HepG2 (cell line): ENCODE data around the gene TET2. TPM values are rescaled to one million over a fixed set of nuclear protein-coding genes. Genes with fewer than 3 reads are reported as not detected.

ENCODE experiments used
- CREM ChIP-seq, 2 experiments: sonication (generic) in 1 of 2; formaldehyde crosslinking in 1 of 2; IDR thresholded peaks; 2 replicates each; pipeline versions ENCODE4 v1.4.0 to v1.6.1; 2016 to 2020; ENCODE audit warnings: antibody characterized with exemption in 1 of 2, mild to moderate bottlenecking in 1 of 2, missing genetic modification reagents in 1 of 2
- GABPA ChIP-seq, 2 experiments: IDR thresholded peaks; 2 replicates each; pipeline ENCODE4 v1.6.1; 2011 to 2016; ENCODE audit warnings: low read depth in 2 of 2, low read length in 1 of 2, missing biosample characterization in 1 of 2, missing genetic modification characterization in 1 of 2
- HHEX ChIP-seq: IDR thresholded peaks from 2 replicates; pipeline ENCODE4 v1.6.1; 2016; ENCODE audit warnings: control low read depth
- HIVEP1 ChIP-seq: sonication (generic); formaldehyde crosslinking; IDR thresholded peaks from 2 replicates; pipeline ENCODE4 v1.4.0; 2020; ENCODE audit warnings: mild to moderate bottlenecking, missing genetic modification reagents
- KLF11 ChIP-seq: IDR thresholded peaks from 2 replicates; pipeline ENCODE4 v1.6.1; 2016; ENCODE audit warnings: missing compliant biosample characterization
- RFX5 ChIP-seq: IDR thresholded peaks from 2 replicates; pipeline ENCODE4 v1.6.1; 2011; ENCODE audit warnings: low read depth, low read length, improper control_type of control experiment
- SOX6 ChIP-seq, 2 experiments: fragments of 450-650 bp in 1 of 2; sonication (generic) in 1 of 2; formaldehyde crosslinking in 1 of 2; IDR thresholded peaks; 2 replicates each; pipeline versions ENCODE4 v1.4.0 to v1.6.1; 2017 to 2020; ENCODE audit warnings: antibody characterized with exemption in 1 of 2, mild to moderate bottlenecking in 1 of 2, missing genetic modification reagents in 1 of 2
- SP5 ChIP-seq: IDR thresholded peaks from 2 replicates; pipeline ENCODE4 v1.6.1; 2016; ENCODE audit warnings: low read depth, borderline replicate concordance
- TBP ChIP-seq: sonication (generic); formaldehyde crosslinking; IDR thresholded peaks from 2 replicates; pipeline ENCODE4 v1.5.0; 2020; ENCODE audit warnings: missing genetic modification reagents
- ZNF703 ChIP-seq: sonication (generic); formaldehyde crosslinking; IDR thresholded peaks from 2 replicates; pipeline ENCODE4 v1.5.1; 2020; ENCODE audit warnings: missing genetic modification reagents, mild to moderate bottlenecking, moderate library complexity, borderline replicate concordance
- ZNF781 ChIP-seq: sonication (generic); formaldehyde crosslinking; IDR thresholded peaks from 2 replicates; pipeline ENCODE4 v1.5.1; 2020; ENCODE audit warnings: borderline replicate concordance, mild to moderate bottlenecking, missing genetic modification reagents; ENCODE audit errors: not compliant biosample characterization
- polyA plus RNA-seq, 8 experiments: library from polyadenylated mRNA; depleted of rRNA in 3 of 8; stranded (reverse) in 7 of 8; unstranded in 1 of 8; fragments of >200 nt; fragmentation: Illumina TruSeq in 4 of 8; extraction: Trizol in 4 of 8; gene quantifications; 2 replicates each; pipeline versions ENCODE4 v1.2.1 to v1.2.3, GENCODE V29; 2011 to 2016; ENCODE audit warnings: low read depth in 4 of 8, missing spikeins in 1 of 8, mixed read lengths in 1 of 8; ENCODE audit not compliant: insufficient read depth in 1 of 8
- total RNA-seq, 5 experiments: library from RNA; depleted of rRNA; stranded (reverse); fragments of >200 nt; fragmentation: Illumina TruSeq; extraction: Trizol; gene quantifications; 2 replicates each; pipeline ENCODE4 v1.2.3, GENCODE V29; 2016; ENCODE audit warnings: low read depth in 1 of 5
- TF ChIP-seq, protein P1 (sequence below): sonication (generic); formaldehyde crosslinking; IDR thresholded peaks from 2 replicates; pipeline ENCODE4 v1.4.0; 2020; ENCODE audit warnings: missing genetic modification reagents
- TF ChIP-seq, protein P2 (sequence below): sonication (generic); formaldehyde crosslinking; conservative IDR thresholded peaks from 2 replicates; pipeline ENCODE4 v1.4.0; 2020; ENCODE audit warnings: missing genetic modification reagents
- TF ChIP-seq, protein P3 (sequence below): sonication (generic); formaldehyde crosslinking; IDR thresholded peaks from 2 replicates; pipeline ENCODE4 v1.4.0; 2020; ENCODE audit warnings: missing genetic modification reagents, borderline replicate concordance
- TF ChIP-seq, protein P4 (sequence below): sonication (generic); formaldehyde crosslinking; IDR thresholded peaks from 2 replicates; pipeline ENCODE4 v1.4.0; 2020; ENCODE audit warnings: missing genetic modification reagents
- TF ChIP-seq, protein P5 (sequence below): sonication (generic); formaldehyde crosslinking; IDR thresholded peaks from 2 replicates; pipeline ENCODE4 v1.5.1; 2020; ENCODE audit warnings: missing genetic modification reagents, mild to moderate bottlenecking, borderline replicate concordance
- TF ChIP-seq, protein P6 (sequence below): sonication (generic); formaldehyde crosslinking; conservative IDR thresholded peaks from 2 replicates; pipeline ENCODE4 v1.4.0; 2020; ENCODE audit warnings: missing genetic modification reagents

Gene TET2
- total and polyA plus RNA-seq, 2 of the 13 experiments (the other 11 are each of a cell fraction or from before 2014, with no cell fraction given), result 4.7 to 4.8 TPM

DNA sequence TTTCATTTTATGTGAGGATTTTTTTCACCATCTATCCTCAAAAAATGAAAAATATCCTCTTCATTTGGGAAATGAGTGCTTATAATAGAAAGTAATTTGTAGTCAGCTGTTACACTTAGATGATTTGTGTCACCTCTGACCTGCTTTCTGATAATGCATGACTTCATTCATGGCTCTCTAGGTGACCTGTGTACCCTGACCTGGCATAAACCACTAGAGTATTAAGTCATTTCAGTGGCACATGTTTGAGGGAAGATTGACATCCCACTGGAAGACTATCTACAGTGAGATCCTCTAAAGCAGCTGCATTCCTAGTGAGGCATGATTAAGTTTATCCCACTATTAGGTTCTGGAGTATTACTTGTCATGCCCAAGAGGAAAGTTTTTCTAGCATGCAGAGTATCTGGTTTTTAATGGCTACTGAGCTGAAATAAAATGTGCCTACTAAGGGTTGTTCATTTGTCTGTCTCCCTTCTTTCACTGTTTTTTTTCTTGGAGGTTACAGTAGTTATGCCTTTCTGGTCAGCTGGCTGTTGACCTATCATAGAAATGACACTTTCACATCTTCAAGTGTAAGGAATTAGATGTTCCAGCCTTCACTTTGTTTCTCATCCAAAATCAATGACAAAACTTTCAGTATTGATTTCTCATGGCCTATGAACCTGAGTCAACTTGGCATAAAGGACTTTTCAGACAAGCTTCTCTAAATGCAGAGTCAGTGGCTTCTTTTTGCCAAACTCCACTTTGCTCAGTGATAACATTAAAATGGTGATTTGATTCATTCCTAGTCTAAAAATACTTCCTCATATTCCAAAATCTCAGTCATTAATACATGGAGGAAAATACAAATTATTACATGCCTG, 33.1 kb downstream of the TET2 start (continued):
- TF ChIP-seq RFX5 (no peak), ZNF703 (CRISPR knock-in tag) (no peak), KLF11 (CRISPR knock-in tag) (no peak), SP5 (CRISPR knock-in tag) (no peak), TBP (CRISPR knock-in tag) (no peak), HIVEP1 (CRISPR knock-in tag) (no peak), GABPA (IDR thresholded peaks at IDR 0.05; ENCODE audit: low read depth, low read length) (no peak), GABPA (CRISPR knock-in tag; IDR thresholded peaks at IDR 0.05; ENCODE audit: low read depth) (no peak), SOX6 (IDR thresholded peaks at IDR 0.05) (no peak), SOX6 (CRISPR knock-in tag; IDR thresholded peaks at IDR 0.05) (0 out of 2 replicates have a peak, but pooled peaks have one; percentile 17), ZNF781 (CRISPR knock-in tag) (no peak), HHEX (CRISPR knock-in tag) (no peak), CREM (IDR thresholded peaks at IDR 0.05) (no peak), CREM (CRISPR knock-in tag; IDR thresholded peaks at IDR 0.05) (no peak)
- TF ChIP-seq, protein P1, sequence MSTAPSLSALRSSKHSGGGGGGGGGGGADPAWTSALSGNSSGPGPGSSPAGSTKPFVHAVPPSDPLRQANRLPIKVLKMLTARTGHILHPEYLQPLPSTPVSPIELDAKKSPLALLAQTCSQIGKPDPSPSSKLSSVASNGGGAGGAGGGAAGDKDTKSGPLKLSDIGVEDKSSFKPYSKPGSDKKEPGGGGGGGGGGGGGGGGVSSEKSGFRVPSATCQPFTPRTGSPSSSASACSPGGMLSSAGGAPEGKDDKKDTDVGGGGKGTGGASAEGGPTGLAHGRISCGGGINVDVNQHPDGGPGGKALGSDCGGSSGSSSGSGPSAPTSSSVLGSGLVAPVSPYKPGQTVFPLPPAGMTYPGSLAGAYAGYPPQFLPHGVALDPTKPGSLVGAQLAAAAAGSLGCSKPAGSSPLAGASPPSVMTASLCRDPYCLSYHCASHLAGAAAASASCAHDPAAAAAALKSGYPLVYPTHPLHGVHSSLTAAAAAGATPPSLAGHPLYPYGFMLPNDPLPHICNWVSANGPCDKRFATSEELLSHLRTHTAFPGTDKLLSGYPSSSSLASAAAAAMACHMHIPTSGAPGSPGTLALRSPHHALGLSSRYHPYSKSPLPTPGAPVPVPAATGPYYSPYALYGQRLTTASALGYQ (CRISPR knock-in tag), result no peak
- TF ChIP-seq, protein P2, sequence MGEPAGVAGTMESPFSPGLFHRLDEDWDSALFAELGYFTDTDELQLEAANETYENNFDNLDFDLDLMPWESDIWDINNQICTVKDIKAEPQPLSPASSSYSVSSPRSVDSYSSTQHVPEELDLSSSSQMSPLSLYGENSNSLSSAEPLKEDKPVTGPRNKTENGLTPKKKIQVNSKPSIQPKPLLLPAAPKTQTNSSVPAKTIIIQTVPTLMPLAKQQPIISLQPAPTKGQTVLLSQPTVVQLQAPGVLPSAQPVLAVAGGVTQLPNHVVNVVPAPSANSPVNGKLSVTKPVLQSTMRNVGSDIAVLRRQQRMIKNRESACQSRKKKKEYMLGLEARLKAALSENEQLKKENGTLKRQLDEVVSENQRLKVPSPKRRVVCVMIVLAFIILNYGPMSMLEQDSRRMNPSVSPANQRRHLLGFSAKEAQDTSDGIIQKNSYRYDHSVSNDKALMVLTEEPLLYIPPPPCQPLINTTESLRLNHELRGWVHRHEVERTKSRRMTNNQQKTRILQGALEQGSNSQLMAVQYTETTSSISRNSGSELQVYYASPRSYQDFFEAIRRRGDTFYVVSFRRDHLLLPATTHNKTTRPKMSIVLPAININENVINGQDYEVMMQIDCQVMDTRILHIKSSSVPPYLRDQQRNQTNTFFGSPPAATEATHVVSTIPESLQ (CRISPR knock-in tag), result no peak
- TF ChIP-seq, protein P3, sequence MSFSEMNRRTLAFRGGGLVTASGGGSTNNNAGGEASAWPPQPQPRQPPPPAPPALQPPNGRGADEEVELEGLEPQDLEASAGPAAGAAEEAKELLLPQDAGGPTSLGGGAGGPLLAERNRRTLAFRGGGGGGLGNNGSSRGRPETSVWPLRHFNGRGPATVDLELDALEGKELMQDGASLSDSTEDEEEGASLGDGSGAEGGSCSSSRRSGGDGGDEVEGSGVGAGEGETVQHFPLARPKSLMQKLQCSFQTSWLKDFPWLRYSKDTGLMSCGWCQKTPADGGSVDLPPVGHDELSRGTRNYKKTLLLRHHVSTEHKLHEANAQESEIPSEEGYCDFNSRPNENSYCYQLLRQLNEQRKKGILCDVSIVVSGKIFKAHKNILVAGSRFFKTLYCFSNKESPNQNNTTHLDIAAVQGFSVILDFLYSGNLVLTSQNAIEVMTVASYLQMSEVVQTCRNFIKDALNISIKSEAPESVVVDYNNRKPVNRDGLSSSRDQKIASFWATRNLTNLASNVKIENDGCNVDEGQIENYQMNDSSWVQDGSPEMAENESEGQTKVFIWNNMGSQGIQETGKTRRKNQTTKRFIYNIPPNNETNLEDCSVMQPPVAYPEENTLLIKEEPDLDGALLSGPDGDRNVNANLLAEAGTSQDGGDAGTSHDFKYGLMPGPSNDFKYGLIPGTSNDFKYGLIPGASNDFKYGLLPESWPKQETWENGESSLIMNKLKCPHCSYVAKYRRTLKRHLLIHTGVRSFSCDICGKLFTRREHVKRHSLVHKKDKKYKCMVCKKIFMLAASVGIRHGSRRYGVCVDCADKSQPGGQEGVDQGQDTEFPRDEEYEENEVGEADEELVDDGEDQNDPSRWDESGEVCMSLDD (CRISPR knock-in tag), result no peak
- TF ChIP-seq, protein P4, sequence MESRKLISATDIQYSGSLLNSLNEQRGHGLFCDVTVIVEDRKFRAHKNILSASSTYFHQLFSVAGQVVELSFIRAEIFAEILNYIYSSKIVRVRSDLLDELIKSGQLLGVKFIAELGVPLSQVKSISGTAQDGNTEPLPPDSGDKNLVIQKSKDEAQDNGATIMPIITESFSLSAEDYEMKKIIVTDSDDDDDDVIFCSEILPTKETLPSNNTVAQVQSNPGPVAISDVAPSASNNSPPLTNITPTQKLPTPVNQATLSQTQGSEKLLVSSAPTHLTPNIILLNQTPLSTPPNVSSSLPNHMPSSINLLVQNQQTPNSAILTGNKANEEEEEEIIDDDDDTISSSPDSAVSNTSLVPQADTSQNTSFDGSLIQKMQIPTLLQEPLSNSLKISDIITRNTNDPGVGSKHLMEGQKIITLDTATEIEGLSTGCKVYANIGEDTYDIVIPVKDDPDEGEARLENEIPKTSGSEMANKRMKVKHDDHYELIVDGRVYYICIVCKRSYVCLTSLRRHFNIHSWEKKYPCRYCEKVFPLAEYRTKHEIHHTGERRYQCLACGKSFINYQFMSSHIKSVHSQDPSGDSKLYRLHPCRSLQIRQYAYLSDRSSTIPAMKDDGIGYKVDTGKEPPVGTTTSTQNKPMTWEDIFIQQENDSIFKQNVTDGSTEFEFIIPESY, result no peak
- TF ChIP-seq, protein P5, sequence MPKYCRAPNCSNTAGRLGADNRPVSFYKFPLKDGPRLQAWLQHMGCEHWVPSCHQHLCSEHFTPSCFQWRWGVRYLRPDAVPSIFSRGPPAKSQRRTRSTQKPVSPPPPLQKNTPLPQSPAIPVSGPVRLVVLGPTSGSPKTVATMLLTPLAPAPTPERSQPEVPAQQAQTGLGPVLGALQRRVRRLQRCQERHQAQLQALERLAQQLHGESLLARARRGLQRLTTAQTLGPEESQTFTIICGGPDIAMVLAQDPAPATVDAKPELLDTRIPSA (CRISPR knock-in tag), result no peak
- TF ChIP-seq, protein P6, sequence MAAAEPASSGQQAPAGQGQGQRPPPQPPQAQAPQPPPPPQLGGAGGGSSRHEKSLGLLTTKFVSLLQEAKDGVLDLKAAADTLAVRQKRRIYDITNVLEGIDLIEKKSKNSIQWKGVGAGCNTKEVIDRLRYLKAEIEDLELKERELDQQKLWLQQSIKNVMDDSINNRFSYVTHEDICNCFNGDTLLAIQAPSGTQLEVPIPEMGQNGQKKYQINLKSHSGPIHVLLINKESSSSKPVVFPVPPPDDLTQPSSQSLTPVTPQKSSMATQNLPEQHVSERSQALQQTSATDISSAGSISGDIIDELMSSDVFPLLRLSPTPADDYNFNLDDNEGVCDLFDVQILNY (CRISPR knock-in tag), result no peak
